GM12878 (cell line): ENCODE data around the gene GALK2. TPM values are rescaled to one million over a fixed set of nuclear protein-coding genes. Genes with fewer than 3 reads are reported as not detected.

Experiments used
- ATAC-seq: fragments of 200-7000 bp; cut with Tn5 transposase; 3 replicates; pipeline ENCODE4 v1.9.1; 2020; ENCODE audit warnings: mild to moderate bottlenecking, moderate library complexity
- BruUV-seq: library from RNA; stranded (reverse); fragments of 400-500 nt; replicated peaks from 2 replicates; lab custom pipeline; 2021; lab: Mats Ljungman, UMichigan
- CTCF ChIA-PET: fragments of 300-600 bp; sonication (Branson Sonifier 250); formaldehyde crosslinking; extraction: SDS; loops from one replicate; lab custom pipeline; 2021; ENCODE audit warnings: inconsistent platforms; lab: Yijun Ruan, JAX
- POLR2A ChIA-PET: fragments of 350-600 bp; formaldehyde crosslinking; extraction: SDS; loops from one replicate; lab custom pipeline; 2021; ENCODE audit warnings: inconsistent platforms; lab: Charles Lee
- RAD21 ChIA-PET: fragments of 300-600 bp; sonication (Branson Sonifier 250); formaldehyde crosslinking; loops from one replicate; lab custom pipeline; 2023; ENCODE audit warnings: antibody characterized with exemption; ENCODE audit not compliant: unreplicated experiment; lab: Charles Lee
- SMC1A ChIA-PET: fragments of 300-600 bp; sonication (Branson Sonifier 250); formaldehyde crosslinking; loops from one replicate; lab custom pipeline; 2023; ENCODE audit not compliant: unreplicated experiment, uncharacterized antibody; lab: Charles Lee
- DNase-seq: peaks from one replicate; pipeline ENCODE4 v3.0.0-alpha.2; 2011; ENCODE audit warnings: low read depth, low spot score
- FAIRE-seq: peaks from 3 replicates; lab custom pipeline; 2011; peaks lifted over from hg19 to GRCh38; lab: Jason Lieb, UNC
- H2AFZ ChIP-seq: 2 replicates; pipeline ENCODE4 v1.6.0; 2011; ENCODE audit warnings: low read depth, low read length, control low read depth; ENCODE audit not compliant: control insufficient read depth
- H3K27ac ChIP-seq: 2 replicates; pipeline ENCODE4 v1.5.1; 2011; ENCODE audit warnings: control low read depth; ENCODE audit not compliant: control insufficient read depth, insufficient read depth
- H3K27me3 ChIP-seq, 2 experiments: replicated peaks in 1 of 2; 2 replicates each; pipeline versions ENCODE4 v1.6.0 to v1.6.1; 2011; ENCODE audit warnings: low read length in 1 of 2; ENCODE audit not compliant: control insufficient read depth in 2 of 2, insufficient read depth in 2 of 2
- H3K36me3 ChIP-seq, 2 experiments: 2 replicates each; pipeline ENCODE4 v1.5.1; 2011; ENCODE audit warnings: low read length in 1 of 2; ENCODE audit not compliant: control insufficient read depth in 2 of 2, insufficient read depth in 2 of 2
- H3K4me1 ChIP-seq: 2 replicates; pipeline ENCODE4 v1.6.1; 2011; ENCODE audit warnings: mild to moderate bottlenecking, low read length, moderate library complexity, mixed read lengths; ENCODE audit not compliant: control insufficient read depth, insufficient read depth
- H3K4me2 ChIP-seq: 2 replicates; pipeline ENCODE4 v1.6.0; 2011; ENCODE audit warnings: control low read depth; ENCODE audit not compliant: control insufficient read depth, insufficient read depth
- H3K4me3 ChIP-seq: fragments of 200-600 bp; sonication (generic); 2 replicates; pipeline ENCODE4 v1.5.1; 2016
- H3K79me2 ChIP-seq: 2 replicates; pipeline ENCODE4 v1.6.0; 2011; ENCODE audit warnings: low read length; ENCODE audit not compliant: control insufficient read depth, insufficient read depth
- H3K9ac ChIP-seq: 2 replicates; pipeline ENCODE4 v1.8.0; 2011; ENCODE audit warnings: low read length, control low read depth, mixed read lengths; ENCODE audit not compliant: control insufficient read depth, insufficient read depth
- H3K9me3 ChIP-seq: replicated peaks from 3 replicates; pipeline ENCODE4 v1.5.1; 2011; ENCODE audit warnings: mild to moderate bottlenecking, low read length; ENCODE audit not compliant: control insufficient read depth, insufficient read depth
- H4K20me1 ChIP-seq: 2 replicates; pipeline ENCODE4 v1.6.0; 2011; ENCODE audit not compliant: control insufficient read depth, insufficient read depth
- CEBPB ChIP-seq, 2 experiments: fragments of 150-350 bp in 1 of 2; IDR thresholded peaks; 2 replicates each; pipeline ENCODE4 v1.6.1; 2012 to 2014; ENCODE audit warnings: low read depth in 2 of 2, low read length in 2 of 2, borderline replicate concordance in 1 of 2, inconsistent platforms in 1 of 2
- KLF5 ChIP-seq: fragments of 450-650 bp; IDR thresholded peaks from 2 replicates; pipeline ENCODE4 v1.6.1; 2014; ENCODE audit warnings: mild to moderate bottlenecking; ENCODE audit not compliant: partially characterized antibody
- MTA3 ChIP-seq: IDR thresholded peaks from 2 replicates; pipeline ENCODE4 v1.6.1; 2012; ENCODE audit warnings: low read length, inconsistent platforms, borderline replicate concordance
- NR2C1 ChIP-seq: fragments of 450-650 bp; IDR thresholded peaks from 2 replicates; pipeline ENCODE4 v1.6.1; 2017; ENCODE audit warnings: antibody characterized with exemption, mild to moderate bottlenecking, moderate library complexity
- POLR2AphosphoS2 ChIP-seq: IDR thresholded peaks from 2 replicates; pipeline ENCODE4 v1.6.1; 2011; ENCODE audit warnings: low read depth, mild to moderate bottlenecking, low read length, improper control_type of control experiment, moderate library complexity
- RUNX3 ChIP-seq: IDR thresholded peaks from 2 replicates; pipeline ENCODE4 v1.6.1; 2012; ENCODE audit warnings: low read length, inconsistent platforms
- TARDBP ChIP-seq: IDR thresholded peaks from 2 replicates; pipeline ENCODE4 v1.6.1; 2016; ENCODE audit warnings: borderline replicate concordance
- WGBS: methylation state at CpG from one replicate; pipeline ENCODE4 v1.1.6; 2016; ENCODE audit warnings: low lambda C conversion rate; ENCODE audit not compliant: insufficient replicate concordance, insufficient coverage; ENCODE audit errors: missing lambda C conversion rate; 5-methylcytosine and 5-hydroxymethylcytosine counted together
- in situ Hi-C: fragments of 300-500 bp; cut with MboI; formaldehyde crosslinking; loops from 9 replicates; pipeline ENCODE4 v1.14.3; 2018; ENCODE audit warnings: mixed read lengths
- intact Hi-C: fragments of 100-400 bp; cut with micrococcal nuclease; formaldehyde crosslinking; loops from one replicate; pipeline ENCODE4 v1.14.2; 2022; ENCODE audit not compliant: unreplicated experiment
- polyA plus RNA-seq, 11 experiments: library from polyadenylated mRNA; depleted of rRNA in 4 of 11; unstranded in 6 of 11; stranded (reverse) in 5 of 11; fragments of >200 nt; fragmentation: Nextera tagmentation in 4 of 11; fragmentation: Illumina TruSeq in 1 of 11; extraction: Ambion mirVana in 4 of 11; extraction: Trizol in 1 of 11; gene quantifications; 1 replicate in 1 of 11; 2 replicates in 10 of 11; pipeline versions ENCODE4 v1.2.1 to v1.2.3, GENCODE V29; 2011 to 2016; ENCODE audit warnings: inconsistent platforms in 2 of 11, missing spikeins in 2 of 11, low read depth in 1 of 11
- total RNA-seq, 4 experiments: library from RNA; depleted of rRNA in 3 of 4; stranded (reverse); fragments of >200 nt in 3 of 4; fragmentation: Illumina TruSeq in 1 of 4; extraction: Trizol in 1 of 4; gene quantifications; 2 replicates each; pipeline versions ENCODE4 v1.2.1 to v1.2.3, GENCODE V29; 2013 to 2021
- TF ChIP-seq, protein P1 (sequence below), 3 experiments: IDR thresholded peaks in 2 of 3; conservative IDR thresholded peaks in 1 of 3; 2 replicates each; pipeline ENCODE4 v1.5.1; 2011; ENCODE audit warnings: low read depth in 3 of 3, low read length in 3 of 3, mild to moderate bottlenecking in 3 of 3, control low read depth in 2 of 3, moderate library complexity in 2 of 3, inconsistent platforms in 1 of 3, mixed read lengths in 1 of 3; ENCODE audit not compliant: control insufficient read depth in 2 of 3, insufficient read depth in 1 of 3; ENCODE audit errors: extremely low read depth in 1 of 3
- TF ChIP-seq, protein P2 (sequence below): IDR thresholded peaks from 2 replicates; pipeline ENCODE4 v1.6.1; 2012; ENCODE audit warnings: low read depth, low read length, improper control_type of control experiment

GALK2 gene
- total and polyA plus RNA-seq, 10 of the 15 experiments (the other 5 are each of a cell fraction or from before 2014, with no cell fraction given), result 11.9 to 26.7 (median 15.4) TPM

DNA sequence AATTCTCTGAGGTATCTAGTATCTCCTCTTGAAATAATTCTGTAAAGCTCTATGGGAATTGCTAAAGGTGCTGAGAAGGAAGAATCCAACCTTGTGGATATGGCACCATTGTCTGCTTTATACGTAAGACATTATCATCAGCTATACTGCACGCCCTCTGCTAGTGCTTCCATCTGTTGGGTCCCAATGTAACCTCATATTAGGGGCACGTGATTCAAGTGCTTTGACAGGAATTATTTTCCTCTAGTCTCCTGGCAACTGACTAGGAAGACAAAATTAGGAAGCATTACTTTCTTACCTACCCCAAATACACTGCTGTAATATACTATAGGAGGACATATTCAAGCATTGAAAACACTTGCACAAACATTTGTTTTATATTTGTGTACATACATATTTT is 38.6 kb upstream of the GALK2 start:
- Histone ChIP-seq H3K4me3 (no peak overlapping the region), H3K4me2 (no peak overlapping the region), H3K9ac (no peak overlapping the region), H3K4me1 (peaks cover 5% of the 10 kb centered on the region; the same call in 1 of the 2 replicates), H3K27ac (no peak overlapping the region), H3K36me3 (peaks cover 2 to 19% of the 10 kb centered on the region in 2 experiments; a peak in 3 of 4 replicates), H4K20me1 (no peaks in the 10 kb centered on the region), H2AFZ (no peak overlapping the region), H3K27me3 (no peaks in the 10 kb centered on the region), H3K79me2 (no peaks in the 10 kb centered on the region), H3K9me3 (no peaks in the 10 kb centered on the region)
- intact Hi-C loops (no loop called here), in situ Hi-C loops (no loop called here)
- DNase-seq (no peak), ATAC-seq (no peak), FAIRE-seq (no peak)
- ChIA-PET RAD21 (interaction anchor here (1.3 kb wide), 1 partner anchor 270 kb away, joined by 3 read pairs; no protein-coding TSS in a partner anchor), POLR2A (no interaction called here), CTCF (interaction anchor here (1.0 to 1.8 kb wide), 2 partner anchors 9 to 14 kb away, joined by 3 to 7 read pairs; no protein-coding TSS in a partner anchor), SMC1A (interaction anchor here (0.7 kb wide), 1 partner anchor 10 kb away, joined by 3 read pairs; no protein-coding TSS in a partner anchor)
- no TSS peak for BruUV-seq
- 65% methylated on average over 3 of the region's 3 CpGs for WGBS
- TF ChIP-seq POLR2AphosphoS2 (no peak), TARDBP (no peak), RUNX3 (no peak), MTA3 (no peak), CEBPB (IDR thresholded peaks at IDR 0.05; ENCODE audit: borderline replicate concordance in 1 of 2, low read depth in 2 of 2, low read length in 2 of 2) (no peak), NR2C1 (no peak), KLF5 (no peak)
- TF ChIP-seq, protein P1, sequence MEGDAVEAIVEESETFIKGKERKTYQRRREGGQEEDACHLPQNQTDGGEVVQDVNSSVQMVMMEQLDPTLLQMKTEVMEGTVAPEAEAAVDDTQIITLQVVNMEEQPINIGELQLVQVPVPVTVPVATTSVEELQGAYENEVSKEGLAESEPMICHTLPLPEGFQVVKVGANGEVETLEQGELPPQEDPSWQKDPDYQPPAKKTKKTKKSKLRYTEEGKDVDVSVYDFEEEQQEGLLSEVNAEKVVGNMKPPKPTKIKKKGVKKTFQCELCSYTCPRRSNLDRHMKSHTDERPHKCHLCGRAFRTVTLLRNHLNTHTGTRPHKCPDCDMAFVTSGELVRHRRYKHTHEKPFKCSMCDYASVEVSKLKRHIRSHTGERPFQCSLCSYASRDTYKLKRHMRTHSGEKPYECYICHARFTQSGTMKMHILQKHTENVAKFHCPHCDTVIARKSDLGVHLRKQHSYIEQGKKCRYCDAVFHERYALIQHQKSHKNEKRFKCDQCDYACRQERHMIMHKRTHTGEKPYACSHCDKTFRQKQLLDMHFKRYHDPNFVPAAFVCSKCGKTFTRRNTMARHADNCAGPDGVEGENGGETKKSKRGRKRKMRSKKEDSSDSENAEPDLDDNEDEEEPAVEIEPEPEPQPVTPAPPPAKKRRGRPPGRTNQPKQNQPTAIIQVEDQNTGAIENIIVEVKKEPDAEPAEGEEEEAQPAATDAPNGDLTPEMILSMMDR (IDR thresholded peaks at IDR 0.05 in 2 of 3, conservative IDR thresholded peaks at IDR 0.05 in 1 of 3; ENCODE audit: control insufficient read depth in 2 of 3, extremely low read depth in 1 of 3, insufficient read depth in 1 of 3, low read depth in 3 of 3, low read length in 3 of 3), result no peak
- TF ChIP-seq, protein P2, sequence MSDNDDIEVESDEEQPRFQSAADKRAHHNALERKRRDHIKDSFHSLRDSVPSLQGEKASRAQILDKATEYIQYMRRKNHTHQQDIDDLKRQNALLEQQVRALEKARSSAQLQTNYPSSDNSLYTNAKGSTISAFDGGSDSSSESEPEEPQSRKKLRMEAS, result no peak
